Nephron progenitor cell (in vitro differentiated cells): ENCODE results near the gene LRRC63.

ENCODE experiments used
- DNase-seq: peaks from one replicate; pipeline ENCODE4 v3.0.0; 2021
- H3K27ac Mint-ChIP-seq: 2 replicates; pipeline ENCODE4 v1.8.0; 2021; ENCODE audit warnings: mild to moderate bottlenecking, moderate library complexity, mixed read lengths
- H3K27me3 Mint-ChIP-seq: 2 replicates; pipeline ENCODE4 v1.8.0; 2021; ENCODE audit warnings: mild to moderate bottlenecking, low read depth, mixed read lengths; ENCODE audit not compliant: poor library complexity
- H3K36me3 Mint-ChIP-seq: 2 replicates; pipeline ENCODE4 v1.8.0; 2021; ENCODE audit warnings: low read depth, mixed read lengths
- H3K4me1 Mint-ChIP-seq: 2 replicates; pipeline ENCODE4 v1.8.0; 2021; ENCODE audit warnings: mixed read lengths
- H3K4me3 Mint-ChIP-seq: 2 replicates; pipeline ENCODE4 v1.8.0; 2021; ENCODE audit warnings: mild to moderate bottlenecking, moderate library complexity, mixed read lengths
- H3K9me3 Mint-ChIP-seq: 2 replicates; pipeline ENCODE4 v1.8.0; 2021; ENCODE audit warnings: mild to moderate bottlenecking, moderate library complexity, mixed read lengths
- TF ChIP-seq, protein P1 (sequence below): fragments of 200-600 bp; sonication (generic); IDR thresholded peaks from 2 replicates; pipeline ENCODE4 v1.5.0; 2021; ENCODE audit warnings: antibody characterized with exemption

LRRC63 gene

DNA sequence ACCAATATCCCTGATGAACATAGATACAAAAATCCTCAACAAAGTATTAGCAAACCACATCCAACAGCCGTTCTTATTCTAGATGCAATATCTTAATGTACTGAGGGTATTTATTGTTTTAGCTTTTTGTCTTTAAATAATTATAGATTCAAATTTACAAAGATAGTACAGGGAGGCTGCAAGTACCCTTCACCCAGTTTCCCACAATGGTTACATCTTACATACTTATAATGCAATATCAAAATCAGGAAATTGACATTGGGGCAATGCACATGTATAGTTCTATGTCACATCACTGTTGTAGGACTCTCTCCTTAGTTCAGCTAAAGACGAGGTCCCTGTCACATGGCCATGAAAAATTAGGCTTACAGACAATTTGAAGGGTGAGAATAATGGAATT, 99.5 kb downstream of the LRRC63 start:
- no peak overlapping the region for H3K4me3 Mint-ChIP-seq
- no peaks in the 10 kb centered on the region for H3K27me3 Mint-ChIP-seq
- no peaks in the 10 kb centered on the region for H3K4me1 Mint-ChIP-seq
- peaks cover 22% of the 10 kb centered on the region for H3K9me3 Mint-ChIP-seq
- DNase-seq, result no peak
- H3K27ac Mint-ChIP-seq, result no peak overlapping the region
- no peaks in the 10 kb centered on the region for H3K36me3 Mint-ChIP-seq
- TF ChIP-seq, protein P1, sequence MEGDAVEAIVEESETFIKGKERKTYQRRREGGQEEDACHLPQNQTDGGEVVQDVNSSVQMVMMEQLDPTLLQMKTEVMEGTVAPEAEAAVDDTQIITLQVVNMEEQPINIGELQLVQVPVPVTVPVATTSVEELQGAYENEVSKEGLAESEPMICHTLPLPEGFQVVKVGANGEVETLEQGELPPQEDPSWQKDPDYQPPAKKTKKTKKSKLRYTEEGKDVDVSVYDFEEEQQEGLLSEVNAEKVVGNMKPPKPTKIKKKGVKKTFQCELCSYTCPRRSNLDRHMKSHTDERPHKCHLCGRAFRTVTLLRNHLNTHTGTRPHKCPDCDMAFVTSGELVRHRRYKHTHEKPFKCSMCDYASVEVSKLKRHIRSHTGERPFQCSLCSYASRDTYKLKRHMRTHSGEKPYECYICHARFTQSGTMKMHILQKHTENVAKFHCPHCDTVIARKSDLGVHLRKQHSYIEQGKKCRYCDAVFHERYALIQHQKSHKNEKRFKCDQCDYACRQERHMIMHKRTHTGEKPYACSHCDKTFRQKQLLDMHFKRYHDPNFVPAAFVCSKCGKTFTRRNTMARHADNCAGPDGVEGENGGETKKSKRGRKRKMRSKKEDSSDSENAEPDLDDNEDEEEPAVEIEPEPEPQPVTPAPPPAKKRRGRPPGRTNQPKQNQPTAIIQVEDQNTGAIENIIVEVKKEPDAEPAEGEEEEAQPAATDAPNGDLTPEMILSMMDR, result no peak

DNA sequence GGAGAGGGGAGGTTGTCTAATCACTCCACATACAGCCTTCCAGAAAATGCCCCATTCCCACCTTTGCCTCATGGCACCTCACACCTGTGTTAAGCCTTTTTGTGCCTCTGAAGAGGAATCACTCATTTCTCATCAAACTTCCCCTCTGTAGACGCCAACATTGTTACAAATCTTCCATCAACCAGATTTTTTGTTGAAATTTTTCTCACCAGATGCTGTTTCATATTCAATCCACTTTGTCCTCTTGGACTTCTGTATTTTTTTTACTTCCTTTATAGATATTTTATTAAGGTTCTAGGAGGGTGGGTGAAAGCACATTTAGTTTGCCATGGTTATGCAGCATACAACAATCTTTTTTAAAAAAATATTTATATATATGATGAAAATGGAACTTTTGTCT, 101.3 kb downstream of the LRRC63 start:
- Mint-ChIP-seq H3K4me1 (no peaks in the 10 kb centered on the region), H3K36me3 (no peaks in the 10 kb centered on the region), H3K27me3 (no peaks in the 10 kb centered on the region), H3K27ac (no peak overlapping the region), H3K9me3 (peaks cover 22% of the 10 kb centered on the region), H3K4me3 (no peak overlapping the region)
- TF ChIP-seq, protein P1, result no peak
- DNase-seq, result no peak

DNA sequence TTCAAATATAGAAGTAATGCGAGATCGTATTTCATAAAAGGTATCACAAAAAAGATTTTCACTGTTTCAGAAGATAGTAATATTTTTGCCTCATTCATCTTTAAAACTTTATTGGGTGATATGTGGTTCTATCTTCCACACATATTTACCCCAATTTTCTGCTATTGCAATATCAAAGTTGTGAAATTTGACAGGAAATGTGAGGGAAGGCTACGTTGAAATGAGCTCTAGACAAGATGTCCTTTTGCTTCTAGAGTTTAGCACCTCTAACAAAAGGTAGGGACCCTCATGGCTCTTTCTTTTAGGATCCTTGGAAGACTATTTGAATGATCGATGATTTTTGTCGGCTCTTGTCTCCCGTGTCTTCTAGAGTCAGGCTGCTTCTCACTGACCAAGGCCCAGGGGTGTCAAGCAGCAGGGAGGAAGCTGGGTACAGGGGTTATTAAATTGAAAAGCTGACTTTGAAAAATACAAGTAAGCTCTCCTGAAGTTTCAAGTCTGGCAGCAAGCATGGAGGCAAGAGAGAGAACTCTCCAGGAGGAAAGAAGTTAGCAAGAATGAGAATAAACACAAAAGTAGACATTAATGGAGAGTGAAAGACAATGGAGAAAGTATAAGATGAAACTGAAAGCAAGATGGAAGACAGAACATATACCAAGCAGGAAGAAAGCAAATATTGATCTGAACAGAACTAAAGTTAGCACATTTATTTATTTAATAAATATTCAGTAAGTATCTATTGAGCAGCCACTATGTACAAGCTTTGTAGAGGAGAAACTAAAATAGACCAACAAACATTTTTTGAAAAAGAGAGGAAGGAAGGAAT, 101.9 kb downstream of the LRRC63 start:
- TF ChIP-seq, protein P1, result no peak
- H3K4me3 Mint-ChIP-seq, result no peak overlapping the region
- DNase-seq, result no peak
- H3K27me3 Mint-ChIP-seq, result no peaks in the 10 kb centered on the region
- H3K27ac Mint-ChIP-seq, result no peak overlapping the region
- H3K9me3 Mint-ChIP-seq, result peaks cover 18% of the 10 kb centered on the region
- H3K4me1 Mint-ChIP-seq, result no peaks in the 10 kb centered on the region
- no peaks in the 10 kb centered on the region for H3K36me3 Mint-ChIP-seq

DNA sequence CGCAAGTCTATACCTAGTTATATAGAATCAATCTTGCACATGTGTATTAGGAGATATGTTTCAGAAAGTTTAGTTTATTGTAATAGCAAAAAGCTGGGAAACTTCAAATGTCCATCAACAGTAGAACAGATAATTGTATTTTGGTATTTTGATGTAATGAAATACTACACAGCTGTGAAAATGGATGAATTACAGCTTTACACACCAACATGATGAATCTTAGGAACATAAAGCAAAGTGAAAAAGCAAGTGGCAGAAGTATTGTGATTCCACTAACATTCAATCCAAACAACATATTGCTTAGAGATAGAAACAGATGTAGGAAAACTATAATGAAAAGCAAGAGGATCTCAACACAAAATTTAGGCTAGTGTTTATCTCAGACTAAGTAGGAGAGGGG, 102.9 kb downstream of the LRRC63 start:
- no peak for DNase-seq
- Mint-ChIP-seq H3K27me3 (no peaks in the 10 kb centered on the region), H3K4me1 (no peaks in the 10 kb centered on the region), H3K9me3 (peaks cover 15% of the 10 kb centered on the region), H3K27ac (no peak overlapping the region), H3K36me3 (no peaks in the 10 kb centered on the region), H3K4me3 (no peak overlapping the region)
- TF ChIP-seq, protein P1, result no peak

DNA sequence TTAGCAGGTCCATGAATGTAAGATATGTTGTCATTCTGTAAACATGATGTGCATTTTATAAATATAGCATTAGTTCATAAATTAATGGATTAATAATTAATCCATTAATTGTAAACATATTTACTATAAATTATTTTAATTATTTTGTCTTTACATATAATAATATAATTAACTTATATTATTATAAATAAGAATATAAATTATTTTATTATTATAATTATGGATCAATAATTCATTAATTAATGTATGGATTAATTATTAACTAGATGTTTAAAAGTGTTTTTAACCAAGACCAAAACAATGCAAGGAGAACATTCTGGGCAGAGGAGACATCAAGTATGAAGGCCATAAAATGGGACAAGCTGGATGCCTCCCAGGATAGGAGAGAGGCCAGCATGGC, 103.3 kb downstream of the LRRC63 start:
- Mint-ChIP-seq H3K9me3 (peaks cover 11% of the 10 kb centered on the region), H3K4me1 (no peaks in the 10 kb centered on the region), H3K27me3 (no peaks in the 10 kb centered on the region), H3K36me3 (no peaks in the 10 kb centered on the region), H3K27ac (no peak overlapping the region), H3K4me3 (no peak overlapping the region)
- TF ChIP-seq, protein P1, result no peak
- DNase-seq, result no peak

DNA sequence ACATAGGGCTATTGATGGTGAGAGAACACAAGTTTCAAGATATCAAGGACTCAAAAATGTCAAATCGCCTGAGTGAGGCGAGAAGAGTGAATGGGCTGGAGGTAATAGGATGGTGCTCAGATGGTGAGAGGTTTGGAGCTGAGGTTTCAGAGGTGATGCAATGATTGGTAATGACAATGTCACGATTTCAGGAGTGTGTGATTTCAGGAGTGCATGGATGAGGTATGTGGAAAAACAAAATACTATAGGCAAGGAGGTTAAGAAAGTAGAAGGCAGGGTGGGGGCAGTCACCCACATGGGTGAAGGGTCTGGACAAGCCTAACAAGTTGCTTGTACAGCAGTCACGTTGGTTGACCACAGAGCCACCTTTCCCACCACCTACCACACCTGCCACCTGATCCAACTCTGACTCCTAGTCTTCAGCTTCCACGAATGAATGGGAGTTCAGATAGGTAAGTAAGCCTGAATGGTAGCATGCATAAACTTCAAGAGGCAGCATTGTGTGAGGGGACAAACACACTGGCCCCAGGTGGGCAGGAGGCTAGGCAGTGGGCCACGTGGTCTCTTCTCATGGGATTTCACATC, 103.9 kb downstream of the LRRC63 start:
- H3K27me3 Mint-ChIP-seq, result no peaks in the 10 kb centered on the region
- TF ChIP-seq, protein P1, result no peak
- no peaks in the 10 kb centered on the region for H3K36me3 Mint-ChIP-seq
- H3K4me1 Mint-ChIP-seq, result no peaks in the 10 kb centered on the region
- H3K27ac Mint-ChIP-seq, result no peak overlapping the region
- DNase-seq, result no peak
- peaks cover 5% of the 10 kb centered on the region for H3K9me3 Mint-ChIP-seq
- H3K4me3 Mint-ChIP-seq, result no peak overlapping the region
